ENCODE measurements around the gene CADM1.

- TF ChIP-seq, protein P1, sequence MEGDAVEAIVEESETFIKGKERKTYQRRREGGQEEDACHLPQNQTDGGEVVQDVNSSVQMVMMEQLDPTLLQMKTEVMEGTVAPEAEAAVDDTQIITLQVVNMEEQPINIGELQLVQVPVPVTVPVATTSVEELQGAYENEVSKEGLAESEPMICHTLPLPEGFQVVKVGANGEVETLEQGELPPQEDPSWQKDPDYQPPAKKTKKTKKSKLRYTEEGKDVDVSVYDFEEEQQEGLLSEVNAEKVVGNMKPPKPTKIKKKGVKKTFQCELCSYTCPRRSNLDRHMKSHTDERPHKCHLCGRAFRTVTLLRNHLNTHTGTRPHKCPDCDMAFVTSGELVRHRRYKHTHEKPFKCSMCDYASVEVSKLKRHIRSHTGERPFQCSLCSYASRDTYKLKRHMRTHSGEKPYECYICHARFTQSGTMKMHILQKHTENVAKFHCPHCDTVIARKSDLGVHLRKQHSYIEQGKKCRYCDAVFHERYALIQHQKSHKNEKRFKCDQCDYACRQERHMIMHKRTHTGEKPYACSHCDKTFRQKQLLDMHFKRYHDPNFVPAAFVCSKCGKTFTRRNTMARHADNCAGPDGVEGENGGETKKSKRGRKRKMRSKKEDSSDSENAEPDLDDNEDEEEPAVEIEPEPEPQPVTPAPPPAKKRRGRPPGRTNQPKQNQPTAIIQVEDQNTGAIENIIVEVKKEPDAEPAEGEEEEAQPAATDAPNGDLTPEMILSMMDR (conservative IDR thresholded peaks at IDR 0.05; ENCODE audit: low read length), result no peak
- no peak for TF ChIP-seq EZH2phosphoT487 (IDR thresholded peaks at IDR 0.05; ENCODE audit: borderline replicate concordance, low read depth, low read length)
Observed at GRCh38 chr11:115447273-115447864, 56.8 kb downstream of the CADM1 start.
